SU-DHL-6 (cell line): Measurements from ENCODE around the gene RGCC.

Source experiments
- EZH2phosphoT487 ChIP-seq: fragments of 200-600 bp; sonication (generic), shearing (Covaris generic); conservative IDR thresholded peaks from 2 replicates; pipeline ENCODE4 v1.6.1; 2018; ENCODE audit warnings: mild to moderate bottlenecking, antibody characterized with exemption, low read length, moderate library complexity, mixed read lengths
- TF ChIP-seq, protein P1 (sequence below): fragments of 200-600 bp; sonication (generic); IDR thresholded peaks from one replicate; pipeline ENCODE4 v1.5.1; 2017; ENCODE audit warnings: antibody characterized with exemption, mild to moderate bottlenecking, low read length, moderate library complexity; ENCODE audit not compliant: insufficient read depth, poor library complexity, severe bottlenecking

DNA sequence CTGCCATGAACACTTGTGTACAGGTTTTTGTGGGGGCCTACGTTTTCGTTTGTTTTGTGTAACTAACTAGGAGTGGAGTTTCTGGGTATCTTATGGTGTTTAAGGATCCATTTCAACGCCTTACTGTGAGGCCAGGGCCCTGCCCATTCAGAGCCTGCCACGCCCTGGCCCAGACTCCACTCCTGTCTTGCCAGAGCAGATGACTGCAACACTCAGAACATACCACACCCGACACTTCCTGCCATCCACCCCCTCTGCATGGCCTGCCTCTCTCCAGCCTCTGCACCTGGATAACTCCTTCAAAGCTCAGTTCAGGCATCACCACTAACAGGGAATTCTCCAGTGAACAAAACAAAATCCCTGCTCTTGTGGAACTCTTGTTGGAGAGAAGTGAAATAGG is 43.2 kb downstream of the RGCC start:
- TF ChIP-seq, protein P1, sequence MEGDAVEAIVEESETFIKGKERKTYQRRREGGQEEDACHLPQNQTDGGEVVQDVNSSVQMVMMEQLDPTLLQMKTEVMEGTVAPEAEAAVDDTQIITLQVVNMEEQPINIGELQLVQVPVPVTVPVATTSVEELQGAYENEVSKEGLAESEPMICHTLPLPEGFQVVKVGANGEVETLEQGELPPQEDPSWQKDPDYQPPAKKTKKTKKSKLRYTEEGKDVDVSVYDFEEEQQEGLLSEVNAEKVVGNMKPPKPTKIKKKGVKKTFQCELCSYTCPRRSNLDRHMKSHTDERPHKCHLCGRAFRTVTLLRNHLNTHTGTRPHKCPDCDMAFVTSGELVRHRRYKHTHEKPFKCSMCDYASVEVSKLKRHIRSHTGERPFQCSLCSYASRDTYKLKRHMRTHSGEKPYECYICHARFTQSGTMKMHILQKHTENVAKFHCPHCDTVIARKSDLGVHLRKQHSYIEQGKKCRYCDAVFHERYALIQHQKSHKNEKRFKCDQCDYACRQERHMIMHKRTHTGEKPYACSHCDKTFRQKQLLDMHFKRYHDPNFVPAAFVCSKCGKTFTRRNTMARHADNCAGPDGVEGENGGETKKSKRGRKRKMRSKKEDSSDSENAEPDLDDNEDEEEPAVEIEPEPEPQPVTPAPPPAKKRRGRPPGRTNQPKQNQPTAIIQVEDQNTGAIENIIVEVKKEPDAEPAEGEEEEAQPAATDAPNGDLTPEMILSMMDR: no peak
- TF ChIP-seq EZH2phosphoT487: no peak
